C4-2B (cell line): ENCODE results near the gene TPGS2.

Experiments used
- ZFX ChIP-seq: fragments of 450-650 bp; IDR thresholded peaks from 2 replicates; pipeline ENCODE4 v1.6.1; 2017
- TF ChIP-seq, protein P1 (sequence below): fragments of 450-650 bp; conservative IDR thresholded peaks from 2 replicates; pipeline ENCODE4 v1.5.1; 2017; ENCODE audit warnings: mild to moderate bottlenecking

DNA sequence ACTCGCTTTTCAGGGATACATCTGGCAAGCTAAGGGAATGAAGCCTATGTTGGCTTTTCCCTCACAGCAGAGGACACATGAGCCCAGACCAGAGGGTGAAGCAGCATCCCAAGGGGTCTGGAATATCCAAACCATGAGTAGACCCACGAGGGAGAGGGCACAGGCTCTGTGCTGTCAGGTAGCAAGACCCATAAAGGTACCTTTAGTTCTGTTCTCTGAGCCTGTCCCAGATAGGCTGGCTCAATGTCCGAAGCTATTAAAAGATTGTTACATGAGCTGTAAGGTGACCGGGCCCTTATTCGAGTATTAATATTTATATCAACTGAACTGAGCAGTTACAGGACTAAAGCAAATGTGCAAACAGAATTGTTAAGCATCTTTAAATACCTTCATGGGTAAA lies 52.2 kb downstream of the TPGS2 start:
- TF ChIP-seq, protein P1, sequence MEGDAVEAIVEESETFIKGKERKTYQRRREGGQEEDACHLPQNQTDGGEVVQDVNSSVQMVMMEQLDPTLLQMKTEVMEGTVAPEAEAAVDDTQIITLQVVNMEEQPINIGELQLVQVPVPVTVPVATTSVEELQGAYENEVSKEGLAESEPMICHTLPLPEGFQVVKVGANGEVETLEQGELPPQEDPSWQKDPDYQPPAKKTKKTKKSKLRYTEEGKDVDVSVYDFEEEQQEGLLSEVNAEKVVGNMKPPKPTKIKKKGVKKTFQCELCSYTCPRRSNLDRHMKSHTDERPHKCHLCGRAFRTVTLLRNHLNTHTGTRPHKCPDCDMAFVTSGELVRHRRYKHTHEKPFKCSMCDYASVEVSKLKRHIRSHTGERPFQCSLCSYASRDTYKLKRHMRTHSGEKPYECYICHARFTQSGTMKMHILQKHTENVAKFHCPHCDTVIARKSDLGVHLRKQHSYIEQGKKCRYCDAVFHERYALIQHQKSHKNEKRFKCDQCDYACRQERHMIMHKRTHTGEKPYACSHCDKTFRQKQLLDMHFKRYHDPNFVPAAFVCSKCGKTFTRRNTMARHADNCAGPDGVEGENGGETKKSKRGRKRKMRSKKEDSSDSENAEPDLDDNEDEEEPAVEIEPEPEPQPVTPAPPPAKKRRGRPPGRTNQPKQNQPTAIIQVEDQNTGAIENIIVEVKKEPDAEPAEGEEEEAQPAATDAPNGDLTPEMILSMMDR = no peak
- no peak for TF ChIP-seq ZFX
